IMR-90 (cell line): Measurements from ENCODE around the gene CCDC102B. TPM values are rescaled to one million over a fixed set of nuclear protein-coding genes. Genes with fewer than 3 reads are reported as not detected.

Source experiments
- ATAC-seq: fragments of 200-7000 bp; cut with Tn5 transposase; 2 replicates; pipeline ENCODE4 v1.9.1; 2020; ENCODE audit warnings: low read depth, mild to moderate bottlenecking, moderate library complexity
- BruUV-seq: library from RNA; stranded (reverse); fragments of 400-500 nt; replicated peaks from 2 replicates; lab custom pipeline; 2021; lab: Mats Ljungman, UMichigan
- CTCF ChIA-PET: fragments of 300-600 bp; formaldehyde crosslinking; extraction: SDS; loops from one replicate; lab custom pipeline; 2021; ENCODE audit warnings: antibody characterized with exemption; lab: Yijun Ruan, JAX
- POLR2A ChIA-PET: fragments of 300-600 bp; sonication (Branson Sonifier 250); formaldehyde crosslinking; loops from one replicate; lab custom pipeline; 2022; ENCODE audit warnings: antibody characterized with exemption; ENCODE audit not compliant: unreplicated experiment; lab: Charles Lee
- DNase-seq: peaks from one replicate; pipeline ENCODE4 v3.0.0; 2013
- H2AFZ ChIP-seq: replicated peaks from 2 replicates; pipeline ENCODE3; 2013; ENCODE audit warnings: low read length, mild to moderate bottlenecking; ENCODE audit not compliant: poor library complexity
- H2AK5ac ChIP-seq: 2 replicates; pipeline ENCODE4 v1.6.1; 2013; ENCODE audit warnings: low read depth, low read length, inconsistent platforms
- H2AK9ac ChIP-seq: replicated peaks from 2 replicates; pipeline ENCODE3; 2013; ENCODE audit warnings: mild to moderate bottlenecking, low read depth, low read length, moderate library complexity; ENCODE audit not compliant: poor library complexity
- H2BK120ac ChIP-seq: 2 replicates; pipeline ENCODE4 v1.6.1; 2013; ENCODE audit warnings: low read depth, low read length, inconsistent platforms
- H2BK15ac ChIP-seq: 3 replicates; pipeline ENCODE4 v1.6.1; 2013; ENCODE audit warnings: low read depth, low read length, inconsistent platforms
- H2BK20ac ChIP-seq: 2 replicates; pipeline ENCODE4 v1.6.1; 2013; ENCODE audit warnings: low read depth, mild to moderate bottlenecking, inconsistent platforms, low read length, moderate library complexity
- H2BK5ac ChIP-seq: 2 replicates; pipeline ENCODE4 v1.6.1; 2013; ENCODE audit warnings: mild to moderate bottlenecking, low read depth, low read length, inconsistent platforms; ENCODE audit not compliant: poor library complexity, severe bottlenecking
- H3K14ac ChIP-seq: replicated peaks from 2 replicates; pipeline ENCODE4 v1.6.1; 2013; ENCODE audit warnings: low read depth, low read length, inconsistent platforms
- H3K18ac ChIP-seq: 2 replicates; pipeline ENCODE4 v1.6.1; 2013; ENCODE audit warnings: low read depth, low read length, control low read depth
- H3K23ac ChIP-seq: 2 replicates; pipeline ENCODE4 v1.6.1; 2013; ENCODE audit warnings: low read depth, low read length, inconsistent platforms
- H3K27ac ChIP-seq: 2 replicates; pipeline ENCODE4 v1.5.1; 2013; ENCODE audit warnings: mild to moderate bottlenecking, control low read depth, low read length; ENCODE audit not compliant: insufficient read depth
- H3K27me3 ChIP-seq: 2 replicates; pipeline ENCODE4 v1.6.1; 2013; ENCODE audit warnings: low read length; ENCODE audit not compliant: control insufficient read depth, insufficient read depth
- H3K36me3 ChIP-seq: 2 replicates; pipeline ENCODE4 v1.6.1; 2013; ENCODE audit warnings: low read length, mixed read lengths; ENCODE audit not compliant: control insufficient read depth, insufficient read depth
- H3K4ac ChIP-seq: 2 replicates; pipeline ENCODE4 v1.6.1; 2013; ENCODE audit warnings: low read depth, low read length, inconsistent platforms
- H3K4me1 ChIP-seq: 2 replicates; pipeline ENCODE4 v1.6.1; 2013; ENCODE audit warnings: low read length, mixed read lengths; ENCODE audit not compliant: control insufficient read depth, insufficient read depth
- H3K4me2 ChIP-seq: 2 replicates; pipeline ENCODE4 v1.6.1; 2013; ENCODE audit warnings: low read depth, mild to moderate bottlenecking, control low read depth, low read length, moderate library complexity
- H3K4me3 ChIP-seq: 2 replicates; pipeline ENCODE4 v1.5.1; 2013; ENCODE audit warnings: low read depth, mild to moderate bottlenecking, control low read depth, low read length, moderate library complexity; ENCODE audit not compliant: insufficient read depth
- H3K56ac ChIP-seq: 2 replicates; pipeline ENCODE4 v1.6.1; 2013; ENCODE audit warnings: low read length, inconsistent platforms; ENCODE audit not compliant: insufficient read depth; ENCODE audit errors: extremely low read depth
- H3K79me1 ChIP-seq, 2 experiments: 2 replicates each; pipeline ENCODE4 v1.6.1; 2013; ENCODE audit warnings: low read length in 2 of 2, inconsistent platforms in 1 of 2, low read depth in 1 of 2
- H3K9ac ChIP-seq: 2 replicates; pipeline ENCODE4 v1.6.1; 2013; ENCODE audit warnings: low read depth, low read length, control low read depth
- H3K9me1 ChIP-seq: 2 replicates; pipeline ENCODE4 v1.6.1; 2013; ENCODE audit warnings: low read length, inconsistent platforms; ENCODE audit not compliant: insufficient read depth
- H3K9me3 ChIP-seq: 2 replicates; pipeline ENCODE4 v1.6.1; 2013; ENCODE audit warnings: low read length; ENCODE audit not compliant: control insufficient read depth, insufficient read depth
- H4K20me1 ChIP-seq: 2 replicates; pipeline ENCODE4 v1.6.1; 2013; ENCODE audit warnings: low read length, inconsistent platforms; ENCODE audit not compliant: insufficient read depth
- H4K5ac ChIP-seq: 2 replicates; pipeline ENCODE4 v1.6.1; 2013; ENCODE audit warnings: mild to moderate bottlenecking, low read depth, low read length, control low read depth
- H4K8ac ChIP-seq, 2 experiments: 2 replicates each; pipeline ENCODE4 v1.6.1; 2013; ENCODE audit warnings: low read depth in 2 of 2, low read length in 2 of 2, control low read depth in 1 of 2, inconsistent platforms in 1 of 2
- H4K91ac ChIP-seq: 2 replicates; pipeline ENCODE4 v1.6.1; 2013; ENCODE audit warnings: low read depth, low read length, inconsistent platforms; ENCODE audit not compliant: insufficient read depth
- BHLHE40 ChIP-seq: fragments of 150-350 bp; IDR thresholded peaks from 2 replicates; pipeline ENCODE4 v1.6.1; 2016; ENCODE audit warnings: mild to moderate bottlenecking, low read depth, low read length
- CHD1 ChIP-seq: IDR thresholded peaks from 2 replicates; pipeline ENCODE4 v1.6.1; 2012; ENCODE audit warnings: low read depth, low read length, improper control_type of control experiment
- FOS ChIP-seq: fragments of 150-350 bp; IDR thresholded peaks from 2 replicates; pipeline ENCODE4 v1.6.1; 2016; ENCODE audit warnings: low read depth, low read length
- MAFK ChIP-seq: IDR thresholded peaks from 2 replicates; pipeline ENCODE4 v1.6.1; 2012; ENCODE audit warnings: low read depth, low read length, improper control_type of control experiment
- MAZ ChIP-seq: IDR thresholded peaks from 2 replicates; pipeline ENCODE4 v1.6.1; 2012; ENCODE audit warnings: low read depth, mild to moderate bottlenecking, low read length, improper control_type of control experiment, moderate library complexity, borderline replicate concordance
- MXI1 ChIP-seq: IDR thresholded peaks from 2 replicates; pipeline ENCODE4 v1.6.1; 2012; ENCODE audit warnings: low read depth, mild to moderate bottlenecking, low read length, moderate library complexity, borderline replicate concordance
- NFE2L2 ChIP-seq: fragments of 150-350 bp; IDR thresholded peaks from 2 replicates; pipeline ENCODE4 v1.6.1; 2016; ENCODE audit warnings: low read depth, mild to moderate bottlenecking, low read length
- POLR2A ChIP-seq: IDR thresholded peaks from 2 replicates; pipeline ENCODE4 v1.6.1; 2012; ENCODE audit warnings: mild to moderate bottlenecking, low read depth, low read length
- RAD21 ChIP-seq: IDR thresholded peaks from 2 replicates; pipeline ENCODE4 v1.6.1; 2012; ENCODE audit warnings: low read length, improper control_type of control experiment
- RFX5 ChIP-seq: IDR thresholded peaks from 2 replicates; pipeline ENCODE4 v1.8.0; 2012; ENCODE audit warnings: low read depth, mild to moderate bottlenecking, low read length, moderate library complexity
- WGBS, 2 experiments: methylation state at CpG; one replicate each; pipeline versions ENCODE4 v1.1.5 to v1.1.7; 2013; ENCODE audit warnings: missing lambda C conversion rate in 2 of 2; ENCODE audit not compliant: insufficient read length in 1 of 2; ENCODE audit errors: extremely low coverage in 2 of 2; 5-methylcytosine and 5-hydroxymethylcytosine counted together
- dilution Hi-C: fragments of 300-500 bp; cut with HindIII; formaldehyde crosslinking; loops from one replicate; pipeline ENCODE4 v1.14.3; 2018; ENCODE audit warnings: low sequenced_read_pairs; ENCODE audit not compliant: unreplicated experiment
- in situ Hi-C: fragments of 300-500 bp; cut with MboI; formaldehyde crosslinking; loops from 3 replicates; pipeline ENCODE4 v1.14.3; 2019; ENCODE audit warnings: low sequenced_read_pairs, inconsistent platforms, mixed read lengths
- intact Hi-C: fragments of 100-400 bp; cut with micrococcal nuclease; formaldehyde crosslinking; loops from 2 replicates; pipeline ENCODE4 v1.10.0; 2022
- polyA plus RNA-seq, 3 experiments: library from polyadenylated mRNA; depleted of rRNA; stranded (reverse); fragments of >200 nt; gene quantifications; 2 replicates each; pipeline ENCODE4 v1.2.3, GENCODE V29; 2012; ENCODE audit warnings: low replicate concordance in 1 of 3
- total RNA-seq: library from RNA; depleted of rRNA; stranded (reverse); fragments of >200 nt; gene quantifications from 2 replicates; pipeline ENCODE4 v1.2.3, GENCODE V29; 2012
- TF ChIP-seq, protein P1 (sequence below): conservative IDR thresholded peaks from 2 replicates; pipeline ENCODE4 v1.5.1; 2012; ENCODE audit warnings: mild to moderate bottlenecking, low read depth, low read length, improper control_type of control experiment

Gene CCDC102B
- total and polyA plus RNA-seq, 2 of the 4 experiments (the other 2 are of a cell fraction), result 0.54 to 1.4 TPM

DNA sequence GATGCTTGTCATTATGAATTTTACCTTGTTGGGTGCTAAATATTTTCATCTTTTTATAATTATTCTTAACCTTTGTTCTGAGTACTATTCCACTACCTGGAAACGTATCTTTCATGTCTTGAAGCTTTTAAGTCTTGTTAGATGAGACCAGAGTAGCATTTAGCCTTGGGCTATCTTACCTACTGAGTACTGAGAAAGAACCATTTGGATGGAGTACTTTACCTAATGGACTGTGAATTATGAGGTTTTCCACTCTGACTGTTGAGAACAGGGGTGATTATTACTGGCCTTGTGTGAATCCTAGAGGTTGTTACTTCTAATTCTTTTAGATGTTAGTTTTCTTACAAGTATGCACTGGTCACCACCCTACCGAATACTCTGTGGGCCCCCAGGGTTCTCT is 63.5 kb downstream of the CCDC102B start:
- Histone ChIP-seq H4K20me1 (no peaks in the 10 kb centered on the region), H3K4ac (no peak overlapping the region), H3K4me1 (no peaks in the 10 kb centered on the region), H4K91ac (no peak overlapping the region), H3K27ac (no peak overlapping the region), H2AK5ac (no peak overlapping the region), H3K36me3 (no peaks in the 10 kb centered on the region), H2AFZ (no peak overlapping the region), H3K4me2 (no peak overlapping the region), H3K27me3 (no peaks in the 10 kb centered on the region), H3K9me3 (no peaks in the 10 kb centered on the region), H3K56ac (no peak overlapping the region), H3K4me3 (no peak overlapping the region), H2BK15ac (no peak overlapping the region), H2BK120ac (no peak overlapping the region), H3K23ac (no peak overlapping the region), H3K9me1 (no peaks in the 10 kb centered on the region), H3K79me1 (no peaks in the 10 kb centered on the region), H2AK9ac (no peak overlapping the region), H3K14ac (no peak overlapping the region), H4K5ac (no peak overlapping the region), H2BK20ac (no peak overlapping the region), H3K9ac (no peak overlapping the region), H2BK5ac (no peak overlapping the region), H3K18ac (no peak overlapping the region), H4K8ac (no peak overlapping the region)
- no peak for TF ChIP-seq POLR2A
- TF ChIP-seq, protein P1, sequence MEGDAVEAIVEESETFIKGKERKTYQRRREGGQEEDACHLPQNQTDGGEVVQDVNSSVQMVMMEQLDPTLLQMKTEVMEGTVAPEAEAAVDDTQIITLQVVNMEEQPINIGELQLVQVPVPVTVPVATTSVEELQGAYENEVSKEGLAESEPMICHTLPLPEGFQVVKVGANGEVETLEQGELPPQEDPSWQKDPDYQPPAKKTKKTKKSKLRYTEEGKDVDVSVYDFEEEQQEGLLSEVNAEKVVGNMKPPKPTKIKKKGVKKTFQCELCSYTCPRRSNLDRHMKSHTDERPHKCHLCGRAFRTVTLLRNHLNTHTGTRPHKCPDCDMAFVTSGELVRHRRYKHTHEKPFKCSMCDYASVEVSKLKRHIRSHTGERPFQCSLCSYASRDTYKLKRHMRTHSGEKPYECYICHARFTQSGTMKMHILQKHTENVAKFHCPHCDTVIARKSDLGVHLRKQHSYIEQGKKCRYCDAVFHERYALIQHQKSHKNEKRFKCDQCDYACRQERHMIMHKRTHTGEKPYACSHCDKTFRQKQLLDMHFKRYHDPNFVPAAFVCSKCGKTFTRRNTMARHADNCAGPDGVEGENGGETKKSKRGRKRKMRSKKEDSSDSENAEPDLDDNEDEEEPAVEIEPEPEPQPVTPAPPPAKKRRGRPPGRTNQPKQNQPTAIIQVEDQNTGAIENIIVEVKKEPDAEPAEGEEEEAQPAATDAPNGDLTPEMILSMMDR, result no peak
- no peak for TF ChIP-seq BHLHE40
- no peak for TF ChIP-seq RAD21
- TF ChIP-seq MXI1, result no peak
- TF ChIP-seq FOS, result no peak
- no peak for TF ChIP-seq MAFK
- TF ChIP-seq RFX5, result no peak
- no peak for TF ChIP-seq CHD1
- no peak for TF ChIP-seq MAZ
- TF ChIP-seq NFE2L2, result no peak
- ATAC-seq, result no peak
- dilution Hi-C loops (no loop called here), in situ Hi-C loops (no loop called here), intact Hi-C loops (no loop called here)
- no CpG with 5 or more reads among the region's 2 CpGs for WGBS, 2 experiments
- no peak for DNase-seq
- no TSS peak for BruUV-seq
- CTCF ChIA-PET, result no interaction called here
- POLR2A ChIA-PET, result no interaction called here
